Endothelial cell of umbilical vein (primary cell): ENCODE results near the gene NOX5. TPM values are rescaled to one million over a fixed set of nuclear protein-coding genes. Genes with fewer than 3 reads are reported as not detected.

Experiments
- BruUV-seq: library from RNA; stranded (reverse); fragments of 400-500 nt; replicated peaks from 2 replicates; lab custom pipeline; 2021; lab: Mats Ljungman, UMichigan
- CTCF ChIA-PET: fragments of 300-600, 350-600 bp; sonication (Branson Sonifier 250); formaldehyde crosslinking; loops from one replicate; lab custom pipeline; 2021; ENCODE audit warnings: antibody characterized with exemption, inconsistent platforms; lab: Charles Lee
- POLR2A ChIA-PET: fragments of 300-600, 350-600 bp; sonication (Branson Sonifier 250); formaldehyde crosslinking; loops from one replicate; lab custom pipeline; 2021; ENCODE audit warnings: antibody characterized with exemption, inconsistent platforms; lab: Charles Lee
- DNase-seq: peaks from one replicate; pipeline ENCODE4 v3.0.0-alpha.2; 2011; ENCODE audit warnings: low read depth, low spot score
- FAIRE-seq: peaks from 2 replicates; lab custom pipeline; 2011; peaks lifted over from hg19 to GRCh38; lab: Jason Lieb, UNC
- H2AFZ ChIP-seq: 2 replicates; pipeline ENCODE4 v1.6.0; 2012; ENCODE audit warnings: low read depth, low read length, control low read depth, inconsistent platforms
- H3K27ac ChIP-seq: 2 replicates; pipeline ENCODE4 v1.5.1; 2011; ENCODE audit warnings: low read depth, mild to moderate bottlenecking, control low read depth, low read length, moderate library complexity; ENCODE audit not compliant: insufficient read depth
- H3K27me3 ChIP-seq, 2 experiments: 2 replicates each; pipeline versions ENCODE4 v1.6.0 to v1.6.1; 2011; ENCODE audit warnings: low read length in 2 of 2, mixed read lengths in 1 of 2; ENCODE audit not compliant: control insufficient read depth in 2 of 2, insufficient read depth in 2 of 2
- H3K36me3 ChIP-seq, 2 experiments: 2 replicates in 1 of 2; 3 replicates in 1 of 2; pipeline ENCODE4 v1.5.1; 2011; ENCODE audit warnings: low read length in 2 of 2, mild to moderate bottlenecking in 1 of 2, moderate library complexity in 1 of 2; ENCODE audit not compliant: control insufficient read depth in 2 of 2, insufficient read depth in 2 of 2; ENCODE audit errors: extremely low read depth in 1 of 2
- H3K4me1 ChIP-seq: 3 replicates; pipeline ENCODE4 v1.5.1; 2011; ENCODE audit warnings: mild to moderate bottlenecking, low read length; ENCODE audit not compliant: control insufficient read depth, insufficient read depth; ENCODE audit errors: extremely low read depth
- H3K4me2 ChIP-seq: 2 replicates; pipeline ENCODE4 v1.6.1; 2011; ENCODE audit warnings: low read length, control low read depth, mixed read lengths; ENCODE audit not compliant: insufficient read depth
- H3K4me3 ChIP-seq, 3 experiments: fragments of 200-600 bp in 1 of 3; sonication (generic), shearing (Covaris generic) in 1 of 3; replicated peaks in 1 of 3; 2 replicates each; pipeline ENCODE4 v1.5.1; 2011 to 2016; ENCODE audit warnings: control low read depth in 3 of 3, low read length in 3 of 3, mild to moderate bottlenecking in 2 of 3, inconsistent platforms in 1 of 3, low read depth in 1 of 3, moderate library complexity in 1 of 3; ENCODE audit not compliant: insufficient read depth in 1 of 3
- H3K79me2 ChIP-seq: 2 replicates; pipeline ENCODE4 v1.6.0; 2012; ENCODE audit warnings: low read length, inconsistent platforms; ENCODE audit not compliant: control insufficient read depth, insufficient read depth
- H3K9ac ChIP-seq: replicated peaks from 2 replicates; pipeline ENCODE3; 2011; ENCODE audit warnings: low read length, control low read depth; ENCODE audit not compliant: insufficient read depth; ENCODE audit errors: extremely low read depth
- H3K9me1 ChIP-seq: replicated peaks from 3 replicates; pipeline ENCODE4 v1.6.0; 2011; ENCODE audit warnings: mild to moderate bottlenecking, low read length; ENCODE audit not compliant: control insufficient read depth, insufficient read depth; ENCODE audit errors: extremely low read depth
- H3K9me3 ChIP-seq: replicated peaks from 2 replicates; pipeline ENCODE4 v1.5.1; 2012; ENCODE audit warnings: low read length, inconsistent platforms; ENCODE audit not compliant: control insufficient read depth, insufficient read depth
- H4K20me1 ChIP-seq: replicated peaks from 2 replicates; pipeline ENCODE3; 2011; ENCODE audit warnings: mild to moderate bottlenecking, low read length; ENCODE audit not compliant: control insufficient read depth, insufficient read depth; ENCODE audit errors: extremely low read depth
- EZH2 ChIP-seq: IDR thresholded peaks from 2 replicates; pipeline ENCODE4 v1.6.1; 2012; ENCODE audit warnings: borderline replicate concordance, low read depth, mild to moderate bottlenecking, moderate library complexity, low read length, inconsistent platforms; ENCODE audit not compliant: severe bottlenecking
- FOS ChIP-seq: IDR thresholded peaks from 2 replicates; pipeline ENCODE4 v1.6.1; 2011; ENCODE audit warnings: mild to moderate bottlenecking, low read length, moderate library complexity, borderline replicate concordance; ENCODE audit not compliant: insufficient read depth
- GATA2 ChIP-seq: IDR thresholded peaks from 2 replicates; pipeline ENCODE4 v1.7.0; 2011; ENCODE audit warnings: low read depth, mild to moderate bottlenecking, moderate library complexity, mixed read lengths, low read length; ENCODE audit not compliant: insufficient read length, insufficient read depth
- JUN ChIP-seq: IDR thresholded peaks from 2 replicates; pipeline ENCODE4 v1.6.1; 2011; ENCODE audit warnings: borderline replicate concordance, low read depth; ENCODE audit not compliant: insufficient read length, insufficient read depth
- MYC ChIP-seq: IDR thresholded peaks from one replicate; pipeline ENCODE4 v1.6.1; 2011; ENCODE audit warnings: mild to moderate bottlenecking, low read depth, low read length
- POLR2A ChIP-seq: IDR thresholded peaks from 2 replicates; pipeline ENCODE4 v1.6.1; 2012; ENCODE audit warnings: low read depth, mild to moderate bottlenecking, control low read depth, low read length
- POLR2AphosphoS5 ChIP-seq: IDR thresholded peaks from 2 replicates; pipeline ENCODE4 v1.6.1; 2012; ENCODE audit warnings: low read depth, mild to moderate bottlenecking, control low read depth, low read length, moderate library complexity; ENCODE audit not compliant: insufficient read depth
- dilution Hi-C: fragments of 300-500 bp; cut with MboI; formaldehyde crosslinking; loops from one replicate; pipeline ENCODE4 v1.15.0; 2019; ENCODE audit warnings: low sequenced_read_pairs; ENCODE audit not compliant: extremely low pct_ligation_motif_present
- intact Hi-C: fragments of 100-400 bp; cut with micrococcal nuclease; formaldehyde crosslinking; loops from one replicate; pipeline ENCODE4 v1.10.0; 2022
- polyA plus RNA-seq, 4 experiments: library from polyadenylated mRNA; depleted of rRNA in 3 of 4; stranded (reverse) in 3 of 4; unstranded in 1 of 4; fragments of >200 nt; gene quantifications; 2 replicates each; pipeline versions ENCODE4 v1.2.1 to v1.2.3, GENCODE V29; 2011 to 2012; ENCODE audit warnings: missing spikeins in 1 of 4
- total RNA-seq: library from RNA; stranded (reverse); gene quantifications from 2 replicates; pipeline ENCODE4 v1.2.3, GENCODE V29; 2021
- TF ChIP-seq, protein P1 (sequence below): IDR thresholded peaks from 2 replicates; pipeline ENCODE4 v1.6.1; 2011; ENCODE audit not compliant: insufficient read depth, insufficient read length
- TF ChIP-seq, protein P2 (sequence below), 2 donors: IDR thresholded peaks; 1 replicate in 1 of 2; 2 replicates in 1 of 2; pipeline ENCODE4 v1.5.1; 2011; ENCODE audit warnings: low read length in 2 of 2, mild to moderate bottlenecking in 2 of 2, moderate library complexity in 2 of 2, control low read depth in 1 of 2, inconsistent platforms in 1 of 2, low read depth in 1 of 2; ENCODE audit not compliant: insufficient read depth in 1 of 2; ENCODE audit errors: extremely low read depth in 1 of 2

The NOX5 gene
- total and polyA plus RNA-seq, 2 donors (not counting 3 experiments of a cell fraction or from before 2014, with no cell fraction given): 0.08 TPM; not detected in 1

DNA sequence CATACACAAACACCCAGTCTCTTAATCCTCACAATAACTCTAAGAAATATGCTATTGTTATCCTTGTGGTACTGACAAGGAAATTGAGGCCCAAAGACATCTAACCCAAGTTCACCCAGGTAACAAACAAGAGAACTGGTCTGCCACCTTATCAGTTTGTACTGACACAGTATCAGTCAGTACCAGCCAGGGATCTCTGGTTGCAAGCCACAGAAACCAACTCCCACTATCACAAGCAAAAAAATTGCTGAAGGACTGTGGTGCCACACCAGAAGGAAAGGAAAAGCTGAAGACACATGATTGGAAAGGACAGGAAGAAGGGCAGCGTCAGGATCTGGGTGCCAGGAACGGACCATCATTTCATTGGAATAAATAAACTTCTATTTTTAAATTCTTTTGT lies 82.1 kb downstream of the NOX5 start:
- Histone ChIP-seq H3K4me1 (peaks cover 19% of the 10 kb centered on the region), H3K27ac (no peak overlapping the region), H3K79me2 (no peaks in the 10 kb centered on the region), H2AFZ (no peak overlapping the region), H3K4me2 (no peak overlapping the region), H4K20me1 (no peaks in the 10 kb centered on the region), H3K36me3 (no peaks in the 10 kb centered on the region), H3K4me3 (no peak overlapping the region), H3K9me3 (no peaks in the 10 kb centered on the region), H3K9ac (no peak overlapping the region), H3K9me1 (no peaks in the 10 kb centered on the region), H3K27me3 (no peaks in the 10 kb centered on the region)
- FAIRE-seq (no peak), DNase-seq (no peak)
- BruUV-seq: no TSS peak
- ChIA-PET CTCF (interaction anchor here (0.9 to 1.6 kb wide), 2 partner anchors 13 to 37 kb away, joined by 3 read pairs; no protein-coding TSS in a partner anchor), POLR2A (no interaction called here)
- intact Hi-C loops (no loop called here), dilution Hi-C loops (no loop called here)
- TF ChIP-seq POLR2A: no peak
- TF ChIP-seq POLR2AphosphoS5: no peak
- no peak for TF ChIP-seq JUN
- no peak for TF ChIP-seq MYC
- no peak for TF ChIP-seq FOS
- TF ChIP-seq EZH2: no peak
- TF ChIP-seq GATA2: no peak
- TF ChIP-seq, protein P1, sequence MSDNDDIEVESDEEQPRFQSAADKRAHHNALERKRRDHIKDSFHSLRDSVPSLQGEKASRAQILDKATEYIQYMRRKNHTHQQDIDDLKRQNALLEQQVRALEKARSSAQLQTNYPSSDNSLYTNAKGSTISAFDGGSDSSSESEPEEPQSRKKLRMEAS: no peak
- TF ChIP-seq, protein P2, sequence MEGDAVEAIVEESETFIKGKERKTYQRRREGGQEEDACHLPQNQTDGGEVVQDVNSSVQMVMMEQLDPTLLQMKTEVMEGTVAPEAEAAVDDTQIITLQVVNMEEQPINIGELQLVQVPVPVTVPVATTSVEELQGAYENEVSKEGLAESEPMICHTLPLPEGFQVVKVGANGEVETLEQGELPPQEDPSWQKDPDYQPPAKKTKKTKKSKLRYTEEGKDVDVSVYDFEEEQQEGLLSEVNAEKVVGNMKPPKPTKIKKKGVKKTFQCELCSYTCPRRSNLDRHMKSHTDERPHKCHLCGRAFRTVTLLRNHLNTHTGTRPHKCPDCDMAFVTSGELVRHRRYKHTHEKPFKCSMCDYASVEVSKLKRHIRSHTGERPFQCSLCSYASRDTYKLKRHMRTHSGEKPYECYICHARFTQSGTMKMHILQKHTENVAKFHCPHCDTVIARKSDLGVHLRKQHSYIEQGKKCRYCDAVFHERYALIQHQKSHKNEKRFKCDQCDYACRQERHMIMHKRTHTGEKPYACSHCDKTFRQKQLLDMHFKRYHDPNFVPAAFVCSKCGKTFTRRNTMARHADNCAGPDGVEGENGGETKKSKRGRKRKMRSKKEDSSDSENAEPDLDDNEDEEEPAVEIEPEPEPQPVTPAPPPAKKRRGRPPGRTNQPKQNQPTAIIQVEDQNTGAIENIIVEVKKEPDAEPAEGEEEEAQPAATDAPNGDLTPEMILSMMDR (IDR thresholded peaks at IDR 0.05; ENCODE audit: extremely low read depth in 1 of 2, insufficient read depth in 1 of 2, low read depth in 1 of 2, low read length in 2 of 2): no peak
